Mucosa of gallbladder (tissue), 1 donor: ENCODE results near the gene PPP2R2C. TPM values are rescaled to one million over a fixed set of nuclear protein-coding genes. Genes with fewer than 3 reads are reported as not detected.

ENCODE experiments used
- DNase-seq: peaks from one replicate; pipeline ENCODE4 v3.0.0-alpha.2; 2020; ENCODE audit warnings: low spot score
- total RNA-seq: library from RNA; stranded (reverse); gene quantifications from one replicate; pipeline ENCODE4 v1.2.1, GENCODE V29; 2021
- donor health status: DM: no; HTN: no; CAD: no.

PPP2R2C gene
- total RNA-seq, 1 donor from 2014 or later: 0.49 TPM

DNA sequence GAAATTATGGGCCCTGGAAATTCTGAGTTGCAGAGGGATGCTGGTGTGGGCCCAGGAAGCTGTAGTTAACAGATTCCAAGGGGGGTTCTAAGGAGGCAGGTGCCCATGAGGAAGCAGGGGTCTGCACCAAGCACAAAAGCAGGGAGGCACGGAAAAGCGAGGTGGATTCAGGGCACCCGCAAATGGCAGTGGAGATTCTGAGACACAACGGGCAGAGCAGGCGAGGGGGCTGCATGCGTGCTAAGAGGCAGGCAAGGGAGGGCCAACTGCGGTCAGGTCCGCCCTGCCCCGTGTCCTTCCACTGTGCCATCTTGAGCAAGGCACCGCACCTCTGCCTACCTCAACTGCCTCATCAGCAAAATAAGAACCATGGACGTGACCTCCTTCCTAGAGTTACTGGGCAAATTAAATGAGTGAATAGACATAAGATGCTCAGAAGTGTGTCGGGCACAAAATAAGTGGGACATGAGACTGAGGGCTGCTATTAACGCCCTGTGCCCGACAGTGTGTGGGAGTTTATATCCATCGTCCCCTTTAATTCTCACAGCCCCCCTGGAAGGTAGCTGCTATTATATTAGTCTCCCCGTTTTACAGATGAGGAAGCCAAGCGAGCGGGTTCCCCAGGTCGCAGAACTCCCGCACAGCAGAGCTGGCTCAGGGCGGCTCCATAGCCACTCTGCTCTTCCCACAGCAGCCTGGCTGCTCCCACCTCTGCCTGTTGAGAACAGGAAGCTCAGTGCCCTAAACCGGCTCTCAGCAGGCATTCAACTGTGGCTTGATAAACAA lies 67.6 kb downstream of the PPP2R2C start:
- DNase-seq: no peak

DNA sequence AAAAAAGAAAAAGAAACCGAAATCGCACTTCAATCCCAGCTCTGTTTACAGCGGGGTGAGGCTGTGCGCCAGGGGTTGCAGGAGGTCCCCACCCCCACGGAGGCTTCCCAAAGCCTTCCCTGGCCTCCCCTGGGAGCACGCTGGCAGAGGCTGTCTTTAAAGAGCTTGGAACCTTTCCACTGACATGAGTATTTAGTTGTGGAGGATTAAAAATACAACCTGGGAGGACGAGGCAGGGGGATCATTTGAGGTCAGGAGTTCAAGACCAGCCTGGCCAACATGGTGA lies 69.1 kb downstream of the PPP2R2C start:
- DNase-seq: no peak

GRCh38 chr4:6402566-6403399 lies 69.6 kb downstream of the PPP2R2C start:
- no peak for DNase-seq

- no peak for DNase-seq
These were observed 70.6 kb downstream of the PPP2R2C start for GRCh38 chr4:6401797-6402196.

- DNase-seq: no peak
These were observed 75.6 kb downstream of the PPP2R2C start for GRCh38 chr4:6396696-6397236.

- DNase-seq: no peak
These were observed 76.8 kb downstream of the PPP2R2C start for GRCh38 chr4:6395466-6396228.

DNA sequence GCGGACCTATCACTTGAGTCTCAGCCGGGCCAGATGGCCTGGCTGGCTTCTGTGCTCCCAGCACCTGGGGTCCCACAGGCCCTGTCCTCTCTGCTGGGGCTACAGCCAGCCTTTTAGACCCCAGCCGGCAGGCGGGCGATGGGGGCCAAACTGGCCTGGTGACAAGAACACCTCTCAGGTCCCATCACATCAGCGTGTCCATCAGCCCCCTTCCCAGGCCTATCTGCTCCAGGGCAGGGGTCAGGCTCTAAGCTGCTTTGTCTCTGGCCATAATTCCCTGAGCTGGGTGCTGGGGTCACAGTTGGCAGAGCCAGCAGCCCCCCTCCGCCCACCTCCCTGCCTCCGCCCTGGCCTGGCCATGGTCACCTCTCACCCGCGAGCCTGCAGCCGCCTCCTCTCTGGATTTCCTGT lies 77.7 kb downstream of the PPP2R2C start:
- no peak for DNase-seq

- peak; percentile 38 for DNase-seq
These were observed 78.6 kb downstream of the PPP2R2C start for GRCh38 chr4:6393544-6394475.

GRCh38 chr4:6393066-6393465 lies 79.3 kb downstream of the PPP2R2C start:
- DNase-seq: no peak

- no peak for DNase-seq
These were observed 80.0 kb downstream of the PPP2R2C start for GRCh38 chr4:6392407-6392806.

GRCh38 chr4:6391852-6392188 lies 80.6 kb downstream of the PPP2R2C start:
- DNase-seq: no peak

DNA sequence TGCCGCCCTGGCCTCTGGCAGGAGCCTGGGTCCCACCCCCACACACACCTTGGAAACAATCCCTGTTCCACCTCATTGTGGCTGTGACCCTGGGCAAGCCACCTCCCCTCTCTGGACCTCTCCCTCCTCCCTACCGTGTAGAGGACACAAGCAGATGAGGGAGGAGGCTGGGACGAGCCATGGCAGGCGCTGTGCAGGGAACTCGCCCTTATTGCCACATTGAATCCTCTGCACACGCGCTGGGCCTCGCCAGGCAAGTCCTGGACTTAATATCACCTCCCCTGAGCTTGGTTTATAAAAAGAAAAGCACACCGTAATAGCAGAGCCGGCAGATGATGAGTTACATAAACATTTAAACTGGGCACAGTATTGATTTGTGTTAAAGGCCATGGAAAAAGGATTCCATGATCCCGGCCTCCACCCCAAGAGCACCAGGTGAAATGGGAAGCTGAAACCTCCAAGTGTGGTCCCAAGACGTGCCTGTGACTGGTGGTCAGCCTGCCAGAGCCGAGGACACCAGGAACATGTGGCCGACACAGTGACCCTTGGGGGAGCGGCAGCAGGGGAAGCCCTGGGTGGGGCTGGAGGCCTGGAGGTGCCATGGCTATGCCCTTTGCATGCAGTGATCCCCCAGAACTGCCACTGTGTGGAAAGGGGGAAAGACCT lies 81.1 kb downstream of the PPP2R2C start:
- DNase-seq: no peak

GRCh38 chr4:6390356-6390755 lies 82.1 kb downstream of the PPP2R2C start:
- peak; percentile 16 for DNase-seq

DNA sequence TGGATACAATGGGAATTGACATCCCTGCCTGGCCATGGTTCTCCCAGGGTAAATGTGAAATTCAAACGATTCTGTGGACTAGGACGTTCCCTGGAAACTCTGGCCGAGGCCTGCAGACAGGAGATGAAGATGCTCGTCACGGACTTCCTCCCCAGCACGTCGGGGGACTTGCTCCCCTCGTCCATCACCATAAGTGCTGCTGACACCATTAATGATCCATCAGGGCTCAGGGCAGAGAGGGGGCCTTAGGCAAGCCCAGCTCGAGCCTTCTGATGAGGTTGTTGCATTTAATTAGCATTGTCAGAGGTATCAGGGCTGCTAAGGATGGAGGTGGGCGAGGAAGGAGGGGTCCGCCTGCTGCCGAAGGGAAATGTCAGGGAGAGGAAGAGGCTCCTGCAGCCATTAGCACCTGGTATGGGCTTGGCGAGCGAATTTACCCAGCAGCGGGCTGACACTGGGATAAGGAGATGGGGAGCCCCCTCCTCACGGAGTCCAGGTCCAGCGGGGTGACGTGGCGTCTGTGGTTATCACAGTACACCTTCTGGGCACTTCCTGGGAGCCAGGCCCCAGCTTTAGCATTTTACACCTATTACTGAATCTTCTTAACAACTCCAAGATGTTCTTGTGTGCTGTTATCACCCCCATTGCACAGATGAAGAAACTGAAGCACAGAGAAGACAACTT lies 83.1 kb downstream of the PPP2R2C start:
- no peak for DNase-seq

- DNase-seq: no peak
These were observed 83.7 kb downstream of the PPP2R2C start for GRCh38 chr4:6388713-6389112.

DNA sequence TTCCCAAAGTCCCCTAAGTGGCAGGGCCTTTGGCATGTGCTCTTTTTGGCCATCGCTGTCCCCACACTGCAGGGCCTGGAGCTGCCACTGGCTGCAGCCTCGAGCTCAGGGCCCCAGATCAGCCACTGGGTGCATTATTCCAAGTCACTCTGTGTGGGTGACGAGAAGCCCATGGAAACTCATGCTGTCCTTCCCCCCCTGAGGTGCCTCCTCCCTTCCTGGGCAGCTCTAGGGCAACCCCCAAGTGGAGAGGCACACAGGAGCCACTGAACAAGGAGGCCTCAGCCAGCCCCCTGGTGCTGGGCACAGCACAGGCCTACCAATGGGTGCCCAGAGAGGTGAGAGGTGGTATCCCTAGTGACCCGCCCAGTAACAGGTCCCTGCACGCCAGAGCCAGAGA lies 84.5 kb downstream of the PPP2R2C start:
- DNase-seq: no peak

- peak; percentile 20 for DNase-seq
These were observed 86.3 kb downstream of the PPP2R2C start for GRCh38 chr4:6386091-6386490.

DNA sequence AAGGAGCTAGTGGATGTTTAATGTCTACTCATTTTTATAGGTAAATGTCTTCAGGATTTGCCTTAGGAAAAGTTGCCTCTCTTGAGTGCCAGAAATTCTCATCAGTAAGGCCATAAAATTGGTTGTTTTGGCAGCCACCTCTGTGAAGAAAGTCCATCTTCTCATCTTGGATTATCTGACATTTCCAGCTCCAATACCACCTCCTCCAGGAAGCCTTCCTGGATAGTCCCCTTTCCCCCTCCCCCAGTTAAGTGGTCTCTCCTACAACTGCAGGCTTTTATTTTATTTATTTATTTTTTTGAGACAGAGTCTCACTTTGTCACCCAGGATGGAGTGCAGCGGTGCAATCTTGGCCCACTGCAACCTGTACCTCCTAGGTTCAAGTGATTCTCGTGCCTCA lies 87.1 kb downstream of the PPP2R2C start:
- no peak for DNase-seq

- no peak for DNase-seq
These were observed 87.9 kb downstream of the PPP2R2C start for GRCh38 chr4:6384541-6384940.

GRCh38 chr4:6383929-6384328 lies 88.5 kb downstream of the PPP2R2C start:
- no peak for DNase-seq
